ENCODE data around the gene CLCN1.
"Not testable (repeated sequence)": the region's sequence is repeated elsewhere in the genome, so short reads cannot be mapped to it uniquely, and the experiment has no call there.

CLCN1 gene

GRCh38 chr7:143389316-143390103 lies 73.6 kb downstream of the CLCN1 start:
- H3K27me3 ChIP-seq (replicated peaks in 2 of 5; ENCODE audit: control insufficient read depth in 4 of 5, insufficient read depth in 5 of 5, low read length in 4 of 5) = no peaks in the 10 kb centered on the region
- H3K9me3 ChIP-seq (ENCODE audit: control extremely low read depth in 1 of 5, control insufficient read depth in 4 of 5, insufficient read depth in 2 of 5, low read depth in 1 of 5, low read length in 4 of 5) = no peaks in the 10 kb centered on the region
- H3K4me1 ChIP-seq (ENCODE audit: control extremely low read depth in 1 of 4, control insufficient read depth in 4 of 4, insufficient read depth in 4 of 4, low read length in 3 of 4) = peaks cover 4 to 42% (median 34%) of the 10 kb centered on the region in 4 experiments
- DNase-seq = no peak
- H3K4me3 ChIP-seq (ENCODE audit: control insufficient read depth in 1 of 7, extremely low read depth in 1 of 7, insufficient read depth in 4 of 7, low read depth in 2 of 7, low read length in 6 of 7) = no peak overlapping the region
- CTCF ChIA-PET = interaction anchor here (0.6 to 2.7 kb wide), 4 partner anchors 10 to 101 kb away, joined by 3 to 13 read pairs (median 6); no protein-coding TSS in a partner anchor
- no peak overlapping the region for H3K27ac ChIP-seq (ENCODE audit: insufficient read depth in 1 of 2, low read depth in 1 of 2, low read length in 2 of 2, poor library complexity in 1 of 2, severe bottlenecking in 2 of 2)
- WGBS (ENCODE audit: insufficient coverage) = 95% methylated on average over 14 of the region's 15 CpGs
- POLR2A ChIA-PET = interaction anchor here (1.8 kb wide), 1 partner anchor 9 kb away, joined by 10 read pairs; no protein-coding TSS in a partner anchor
- H3K36me3 ChIP-seq (ENCODE audit: control insufficient read depth in 4 of 4, insufficient read depth in 4 of 4, low read length in 3 of 4) = peaks cover 17 to 68% (median 32%) of the 10 kb centered on the region in 4 experiments

- WGBS (ENCODE audit: insufficient coverage) = 94% methylated on average over 8 of the region's 10 CpGs
- Histone ChIP-seq H3K4me1 (ENCODE audit: control extremely low read depth in 1 of 4, control insufficient read depth in 4 of 4, insufficient read depth in 4 of 4, low read length in 3 of 4) (peaks cover 2 to 42% (median 34%) of the 10 kb centered on the region in 4 experiments), H3K27me3 (replicated peaks in 2 of 5; ENCODE audit: control insufficient read depth in 4 of 5, insufficient read depth in 5 of 5, low read length in 4 of 5) (no peaks in the 10 kb centered on the region), H3K4me3 (ENCODE audit: control insufficient read depth in 1 of 7, extremely low read depth in 1 of 7, insufficient read depth in 4 of 7, low read depth in 2 of 7, low read length in 6 of 7) (no peak overlapping the region), H3K36me3 (ENCODE audit: control insufficient read depth in 4 of 4, insufficient read depth in 4 of 4, low read length in 3 of 4) (peaks cover 17 to 65% (median 32%) of the 10 kb centered on the region in 4 experiments), H3K27ac (ENCODE audit: insufficient read depth in 1 of 2, low read depth in 1 of 2, low read length in 2 of 2, poor library complexity in 1 of 2, severe bottlenecking in 2 of 2) (no peak overlapping the region), H3K9me3 (ENCODE audit: control extremely low read depth in 1 of 5, control insufficient read depth in 4 of 5, insufficient read depth in 2 of 5, low read depth in 1 of 5, low read length in 4 of 5) (no peaks in the 10 kb centered on the region)
- POLR2A ChIA-PET = interaction anchor here (1.8 kb wide), 1 partner anchor 10 kb away, joined by 10 read pairs; no protein-coding TSS in a partner anchor
- no peak for DNase-seq
- CTCF ChIA-PET = interaction anchor here (0.7 to 6.9 kb wide), 7 partner anchors 7 to 25 kb away, joined by 3 to 38 read pairs (median 6); no protein-coding TSS in a partner anchor
Observed at GRCh38 chr7:143390104-143390772, 74.3 kb downstream of the CLCN1 start.

- ChIA-PET CTCF (interaction anchor here (0.7 to 6.9 kb wide), 6 partner anchors 7 to 86 kb away, joined by 3 to 38 read pairs (median 4); no protein-coding TSS in a partner anchor), POLR2A (interaction anchor here (1.8 kb wide), 1 partner anchor 11 kb away, joined by 10 read pairs; no protein-coding TSS in a partner anchor)
- 100% methylated on average over 3 of the region's 9 CpGs for WGBS (ENCODE audit: insufficient coverage)
- Histone ChIP-seq H3K4me1 (ENCODE audit: control extremely low read depth in 1 of 4, control insufficient read depth in 4 of 4, insufficient read depth in 4 of 4, low read length in 3 of 4) (peaks cover 0 to 42% (median 35%) of the 10 kb centered on the region in 4 experiments), H3K27me3 (replicated peaks in 2 of 5; ENCODE audit: control insufficient read depth in 4 of 5, insufficient read depth in 5 of 5, low read length in 4 of 5) (no peaks in the 10 kb centered on the region), H3K27ac (ENCODE audit: insufficient read depth in 1 of 2, low read depth in 1 of 2, low read length in 2 of 2, poor library complexity in 1 of 2, severe bottlenecking in 2 of 2) (no peak overlapping the region), H3K9me3 (ENCODE audit: control extremely low read depth in 1 of 5, control insufficient read depth in 4 of 5, insufficient read depth in 2 of 5, low read depth in 1 of 5, low read length in 4 of 5) (no peaks in the 10 kb centered on the region), H3K4me3 (ENCODE audit: control insufficient read depth in 1 of 7, extremely low read depth in 1 of 7, insufficient read depth in 4 of 7, low read depth in 2 of 7, low read length in 6 of 7) (no peak overlapping the region), H3K36me3 (ENCODE audit: control insufficient read depth in 4 of 4, insufficient read depth in 4 of 4, low read length in 3 of 4) (peaks cover 17 to 63% (median 32%) of the 10 kb centered on the region in 4 experiments)
- DNase-seq = no peak
Observed at GRCh38 chr7:143390773-143391317, 74.9 kb downstream of the CLCN1 start.

GRCh38 chr7:143391462-143392404 lies 75.8 kb downstream of the CLCN1 start:
- Histone ChIP-seq H3K36me3 (ENCODE audit: control insufficient read depth in 4 of 4, insufficient read depth in 4 of 4, low read length in 3 of 4) (peaks cover 17 to 61% (median 32%) of the 10 kb centered on the region in 4 experiments), H3K4me1 (ENCODE audit: control extremely low read depth in 1 of 4, control insufficient read depth in 4 of 4, insufficient read depth in 4 of 4, low read length in 3 of 4) (peaks cover 0 to 42% (median 35%) of the 10 kb centered on the region in 4 experiments), H3K27me3 (replicated peaks in 2 of 5; ENCODE audit: control insufficient read depth in 4 of 5, insufficient read depth in 5 of 5, low read length in 4 of 5) (no peaks in the 10 kb centered on the region), H3K4me3 (ENCODE audit: control insufficient read depth in 1 of 7, extremely low read depth in 1 of 7, insufficient read depth in 4 of 7, low read depth in 2 of 7, low read length in 6 of 7) (no peak overlapping the region), H3K9me3 (ENCODE audit: control extremely low read depth in 1 of 5, control insufficient read depth in 4 of 5, insufficient read depth in 2 of 5, low read depth in 1 of 5, low read length in 4 of 5) (no peaks in the 10 kb centered on the region), H3K27ac (ENCODE audit: insufficient read depth in 1 of 2, low read depth in 1 of 2, low read length in 2 of 2, poor library complexity in 1 of 2, severe bottlenecking in 2 of 2) (no peak overlapping the region)
- ChIA-PET POLR2A (interaction anchor here (0.8 kb wide), 1 partner anchor 11 kb away, joined by 3 read pairs; no protein-coding TSS in a partner anchor), CTCF (interaction anchor here (0.8 to 6.9 kb wide), 6 partner anchors 8 to 113 kb away, joined by 3 to 38 read pairs (median 6); no protein-coding TSS in a partner anchor)
- DNase-seq = no peak
- WGBS (ENCODE audit: insufficient coverage) = 88% methylated on average over 18 of the region's 24 CpGs

- 100% methylated on average over 6 of the region's 8 CpGs for WGBS (ENCODE audit: insufficient coverage)
- not testable (repeated sequence) for H3K27me3 ChIP-seq (replicated peaks in 2 of 5; ENCODE audit: control insufficient read depth in 4 of 5, insufficient read depth in 5 of 5, low read length in 4 of 5); H3K4me3 ChIP-seq (ENCODE audit: control insufficient read depth in 1 of 7, extremely low read depth in 1 of 7, insufficient read depth in 4 of 7, low read depth in 2 of 7, low read length in 6 of 7); DNase-seq; H3K9me3 ChIP-seq (ENCODE audit: control extremely low read depth in 1 of 5, control insufficient read depth in 4 of 5, insufficient read depth in 2 of 5, low read depth in 1 of 5, low read length in 4 of 5); H3K27ac ChIP-seq (ENCODE audit: insufficient read depth in 1 of 2, low read depth in 1 of 2, low read length in 2 of 2, poor library complexity in 1 of 2, severe bottlenecking in 2 of 2)
- ChIA-PET POLR2A (interaction anchor here (0.8 to 1.5 kb wide), 2 partner anchors 8 to 12 kb away, joined by 3 to 4 read pairs; no protein-coding TSS in a partner anchor), CTCF (interaction anchor here (0.9 to 6.9 kb wide), 7 partner anchors 9 to 137 kb away, joined by 4 to 38 read pairs (median 7); partner anchors contain the start of gene EPHA1)
- Histone ChIP-seq H3K36me3 (ENCODE audit: control insufficient read depth in 4 of 4, insufficient read depth in 4 of 4, low read length in 3 of 4) (peaks cover 17 to 57% (median 32%) of the 10 kb centered on the region in 4 experiments), H3K4me1 (ENCODE audit: control extremely low read depth in 1 of 4, control insufficient read depth in 4 of 4, insufficient read depth in 4 of 4, low read length in 3 of 4) (peaks cover 0 to 35% (median 30%) of the 10 kb centered on the region in 4 experiments)
Observed at GRCh38 chr7:143392427-143392826, 76.5 kb downstream of the CLCN1 start.

- Histone ChIP-seq H3K4me1 (ENCODE audit: control extremely low read depth in 1 of 4, control insufficient read depth in 4 of 4, insufficient read depth in 4 of 4, low read length in 3 of 4) (peaks cover 0 to 33% (median 28%) of the 10 kb centered on the region in 4 experiments), H3K9me3 (ENCODE audit: control extremely low read depth in 1 of 5, control insufficient read depth in 4 of 5, insufficient read depth in 2 of 5, low read depth in 1 of 5, low read length in 4 of 5) (no peaks in the 10 kb centered on the region), H3K4me3 (ENCODE audit: control insufficient read depth in 1 of 7, extremely low read depth in 1 of 7, insufficient read depth in 4 of 7, low read depth in 2 of 7, low read length in 6 of 7) (no peak overlapping the region), H3K36me3 (ENCODE audit: control insufficient read depth in 4 of 4, insufficient read depth in 4 of 4, low read length in 3 of 4) (peaks cover 17 to 57% (median 32%) of the 10 kb centered on the region in 4 experiments), H3K27ac (ENCODE audit: insufficient read depth in 1 of 2, low read depth in 1 of 2, low read length in 2 of 2, poor library complexity in 1 of 2, severe bottlenecking in 2 of 2) (no peak overlapping the region), H3K27me3 (replicated peaks in 2 of 5; ENCODE audit: control insufficient read depth in 4 of 5, insufficient read depth in 5 of 5, low read length in 4 of 5) (no peaks in the 10 kb centered on the region)
- 95% methylated on average over 6 of the region's 6 CpGs for WGBS (ENCODE audit: insufficient coverage)
- CTCF ChIA-PET = interaction anchor here (0.8 to 6.9 kb wide), 7 partner anchors 9 to 161 kb away, joined by 3 to 38 read pairs (median 5); partner anchors contain the start of gene EPHA1
- POLR2A ChIA-PET = interaction anchor here (0.7 to 1.5 kb wide), 3 partner anchors 9 to 78 kb away, joined by 3 to 5 read pairs (median 4); no protein-coding TSS in a partner anchor
- DNase-seq = no peak
Observed at GRCh38 chr7:143392875-143393266, 77.0 kb downstream of the CLCN1 start.
